Measurements from ENCODE around the gene DAPK3. TPM values are rescaled to one million over a fixed set of nuclear protein-coding genes. Genes with fewer than 3 reads are reported as not detected.
"Not testable (repeated sequence)": the region's sequence is repeated elsewhere in the genome, so short reads cannot be mapped to it uniquely, and the experiment has no call there.

DAPK3 gene
- total RNA-seq, 1 donor from 2014 or later, result 69.0 TPM

GRCh38 chr19:3981736-3982681 lies 11.1 kb upstream of the DAPK3 start:
- DNase-seq (ENCODE audit: low spot score), result no peak
- no peak for ATAC-seq
- intact Hi-C loops (cut with DNase I), result loop anchor here (10.0 kb wide), 1 partner anchor 223 kb away; no protein-coding TSS in a partner anchor

- intact Hi-C loops (cut with DNase I), result loop anchor here (10.0 kb wide), 1 partner anchor 223 kb away; no protein-coding TSS in a partner anchor
Observed at GRCh38 chr19:3981373-3981735, 10.5 kb upstream of the DAPK3 start.

DNA sequence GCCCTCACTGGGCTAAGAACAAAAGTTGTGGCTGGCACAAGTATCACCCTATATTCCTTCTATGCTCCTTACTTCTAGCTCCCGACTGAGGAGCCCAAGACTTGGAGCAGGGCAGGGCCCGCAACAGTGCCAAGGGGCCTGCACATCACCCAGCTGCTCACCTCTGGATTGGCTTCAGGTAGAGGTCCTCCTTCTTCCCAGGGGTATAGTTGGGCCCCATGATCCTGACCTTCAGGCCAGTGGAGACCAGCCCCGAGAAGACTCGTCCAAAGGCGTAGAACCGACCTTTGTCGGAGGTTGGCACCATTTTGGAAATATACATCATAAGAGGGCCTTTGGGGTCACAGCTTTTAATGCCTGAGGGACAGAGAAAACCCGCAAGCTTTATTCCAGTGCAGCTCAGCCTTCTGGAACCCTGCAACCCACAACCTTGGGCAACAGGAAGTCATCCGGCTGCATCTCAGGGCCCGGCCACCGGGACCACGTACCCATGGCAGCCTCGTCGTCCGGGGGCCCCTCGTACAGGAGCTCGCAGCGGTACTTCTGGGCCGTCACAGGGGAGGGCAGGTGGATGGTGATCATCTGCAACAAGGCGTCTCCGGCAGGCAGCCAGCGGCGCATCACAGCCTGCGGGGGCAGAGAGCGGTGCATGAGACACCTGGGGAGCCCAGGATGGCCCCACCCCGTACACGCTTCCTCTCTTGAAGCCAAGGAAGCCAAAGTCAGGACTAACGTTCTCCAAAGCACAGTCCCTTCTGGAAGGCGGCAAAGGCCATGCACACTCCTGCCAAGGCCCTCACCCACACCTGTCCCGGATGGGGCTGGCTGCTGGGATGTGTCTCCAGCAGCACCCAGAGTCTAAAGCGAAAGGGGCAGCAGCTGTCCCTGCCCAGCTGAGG lies 9.7 kb upstream of the DAPK3 start:
- DNase-seq (ENCODE audit: low spot score) (no peak), ATAC-seq (no peak)
- intact Hi-C loops (cut with DNase I), result loop anchor here (10.0 kb wide), 1 partner anchor 224 kb away; no protein-coding TSS in a partner anchor

More at GRCh38 chr19:3981373-3981735, 10.5 kb upstream of the DAPK3 start:
- no peak for DNase-seq (ENCODE audit: low spot score)
- no peak for ATAC-seq

GRCh38 chr19:3979674-3980352 lies 8.9 kb upstream of the DAPK3 start:
- no peak for ATAC-seq
- intact Hi-C loops (cut with DNase I), result loop anchor here (10.0 kb wide), 1 partner anchor 225 kb away; no protein-coding TSS in a partner anchor
- no peak for DNase-seq (ENCODE audit: low spot score)

- no peak for DNase-seq (ENCODE audit: low spot score)
- intact Hi-C loops (cut with DNase I), result no loop called here
- no peak for ATAC-seq
Observed at GRCh38 chr19:3979289-3979673, 8.4 kb upstream of the DAPK3 start.

DNA sequence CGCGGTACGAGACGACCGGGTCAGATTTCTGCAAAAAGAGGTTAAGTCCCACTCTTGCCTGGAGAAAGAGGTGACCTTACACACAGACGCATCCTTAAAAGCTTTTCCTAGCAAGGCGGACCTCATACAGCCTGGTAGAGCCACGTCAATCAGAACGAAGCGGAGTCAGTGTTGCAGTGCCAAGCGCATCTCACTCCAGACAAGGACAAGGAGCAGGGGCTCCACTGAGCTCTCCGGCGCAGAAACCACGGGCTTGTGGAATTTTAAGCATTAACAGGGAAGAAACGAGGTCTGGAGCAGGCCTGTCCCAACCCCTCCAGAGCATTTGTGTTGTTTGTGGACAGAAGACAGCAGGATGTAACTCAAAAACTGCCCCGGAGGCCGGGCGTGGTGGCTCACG lies 7.2 kb upstream of the DAPK3 start:
- DNase-seq (ENCODE audit: low spot score), result no peak
- intact Hi-C loops (cut with DNase I), result no loop called here
- no peak for ATAC-seq

DNA sequence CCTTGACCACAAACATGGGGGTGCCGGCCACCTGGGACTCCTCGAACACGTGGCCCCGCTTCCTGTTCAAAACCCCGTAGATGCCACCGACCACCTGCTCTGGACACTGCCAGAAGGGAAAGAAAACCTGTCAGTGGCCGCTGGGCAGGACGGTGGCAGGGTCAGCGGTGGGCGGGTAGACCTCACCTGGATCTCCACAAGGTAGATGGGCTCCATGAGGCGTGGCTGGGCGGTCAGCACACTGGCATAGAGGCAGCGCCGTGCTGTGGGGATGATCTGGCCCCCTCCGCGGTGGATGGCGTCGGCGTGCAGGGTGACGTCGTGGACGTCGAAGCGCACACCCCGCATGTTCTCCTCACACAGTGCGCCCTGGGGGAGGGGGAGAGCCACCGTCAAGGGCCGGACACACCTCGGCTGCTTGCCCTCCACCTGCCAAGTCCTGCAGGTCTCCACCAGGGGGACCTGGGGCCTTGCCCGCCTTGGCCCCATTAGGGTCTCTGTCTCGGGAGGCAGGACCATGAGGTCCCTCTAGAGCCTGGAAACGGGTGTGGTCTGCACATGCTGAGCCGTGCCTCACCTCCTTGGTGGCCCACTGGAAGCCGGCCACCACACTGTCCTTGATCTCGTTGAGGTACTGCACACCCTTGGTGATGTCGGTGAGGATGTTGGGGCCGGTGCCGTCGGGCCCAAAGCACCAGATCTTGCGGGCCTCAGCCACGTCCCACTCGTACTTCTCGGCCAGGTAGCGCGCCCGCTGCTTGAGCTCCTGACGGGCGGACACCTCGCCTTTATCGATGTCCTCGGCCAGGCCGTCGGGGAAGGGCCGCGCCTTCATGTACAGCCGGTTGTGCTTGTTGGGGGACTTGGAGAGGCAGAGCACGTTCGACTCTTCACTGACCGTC lies 6.6 kb upstream of the DAPK3 start:
- intact Hi-C loops (cut with DNase I), result no loop called here
- ATAC-seq (peak; percentile 9), DNase-seq (ENCODE audit: low spot score) (no peak)

GRCh38 chr19:3976495-3977241 lies 5.8 kb upstream of the DAPK3 start:
- intact Hi-C loops (cut with DNase I), result no loop called here
- DNase-seq (ENCODE audit: low spot score) (no peak), ATAC-seq (no peak)

DNA sequence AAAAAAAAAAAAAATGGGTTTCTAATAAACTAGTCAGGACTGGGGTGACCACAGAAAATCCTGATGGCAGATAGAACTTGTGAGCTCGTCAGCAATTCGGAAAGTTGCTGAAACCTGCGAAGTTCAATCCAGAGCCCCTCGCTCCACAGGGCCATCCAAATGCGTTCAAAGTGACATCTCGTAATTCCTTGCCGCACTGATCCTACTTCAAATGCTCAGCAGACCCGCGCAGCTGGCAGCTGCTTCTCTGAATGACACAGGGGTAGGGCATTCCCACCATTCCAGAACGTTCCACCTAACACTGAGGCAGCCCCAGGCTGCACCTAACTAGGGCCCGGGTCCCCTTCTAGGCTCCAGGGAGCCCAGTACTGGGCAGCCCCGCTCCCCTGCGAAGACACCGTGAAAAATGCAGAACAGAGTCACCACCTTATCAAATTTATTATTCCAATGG lies 4.8 kb upstream of the DAPK3 start:
- intact Hi-C loops (cut with DNase I), result no loop called here
- no peak for ATAC-seq
- no peak for DNase-seq (ENCODE audit: low spot score)

DNA sequence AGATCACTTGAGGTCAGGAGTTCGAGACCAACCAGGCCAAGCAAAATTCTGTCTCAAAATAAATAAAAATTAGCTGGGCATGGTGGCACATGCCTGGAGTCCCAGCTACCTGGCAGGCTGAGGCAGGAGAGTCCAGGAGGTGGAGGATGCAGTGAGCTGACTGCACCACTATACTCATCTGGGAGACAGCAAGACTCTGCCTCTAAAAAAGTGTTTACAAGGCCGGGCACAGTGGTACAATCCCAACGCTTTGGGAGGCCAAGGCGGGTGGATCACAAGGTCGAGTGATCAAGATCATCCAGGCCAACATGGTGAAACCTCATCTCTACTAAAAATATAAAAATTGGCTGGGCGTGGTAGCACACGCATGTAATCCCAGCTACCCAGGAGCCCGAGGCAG lies 4.2 kb upstream of the DAPK3 start:
- intact Hi-C loops (cut with DNase I), result no loop called here
- ATAC-seq (no peak), DNase-seq (ENCODE audit: low spot score) (no peak)

- DNase-seq (ENCODE audit: low spot score) (no peak), ATAC-seq (no peak)
- intact Hi-C loops (cut with DNase I), result no loop called here
Observed at GRCh38 chr19:3970313-3970807, 539 bp downstream of the DAPK3 start.

GRCh38 chr19:3969435-3970312 lies 1.2 kb downstream of the DAPK3 start:
- ATAC-seq (no peak), DNase-seq (ENCODE audit: low spot score) (no peak)
- intact Hi-C loops (cut with DNase I), result no loop called here

DNA sequence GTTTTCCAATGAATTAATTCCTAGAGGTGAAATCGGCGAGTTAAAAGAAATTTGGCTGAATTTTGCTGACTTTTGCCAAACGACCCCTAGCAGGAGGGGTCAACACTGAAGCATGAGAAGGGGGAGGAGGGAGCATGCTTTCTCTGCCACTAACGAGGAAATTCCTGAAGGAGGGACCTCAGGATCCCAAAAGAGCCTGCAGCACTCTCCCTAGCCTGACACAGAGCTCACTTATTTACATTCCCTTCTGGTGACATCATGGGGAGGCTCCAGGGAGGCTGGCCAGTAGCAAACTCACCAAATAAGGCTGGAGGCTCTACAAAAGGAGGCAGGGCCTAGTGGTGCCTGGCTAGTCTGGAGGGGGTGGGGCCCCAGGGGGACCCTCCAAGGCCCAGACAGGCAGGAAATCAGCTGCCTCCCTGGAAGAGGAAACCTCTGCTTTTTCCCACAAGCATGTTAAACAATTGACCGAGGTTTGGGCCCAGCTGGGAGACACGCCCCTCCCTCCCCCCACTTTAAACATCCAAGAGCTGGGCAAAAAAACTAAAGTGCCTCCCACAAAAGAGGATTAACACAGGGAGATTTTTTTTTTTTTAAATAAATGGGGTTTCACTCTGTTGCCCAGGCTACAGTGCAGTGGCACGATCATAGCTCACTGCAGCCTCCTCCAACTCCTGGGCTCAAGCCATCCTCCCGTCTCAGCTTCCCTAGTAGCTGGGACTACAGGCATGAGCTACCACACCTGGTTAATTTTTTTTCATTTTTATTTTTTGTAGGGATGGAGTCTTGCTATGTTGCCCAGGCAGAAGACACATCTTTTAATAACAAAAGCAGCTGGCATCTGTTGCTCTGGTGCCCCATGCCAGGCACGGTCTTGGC lies 2.1 kb downstream of the DAPK3 start:
- DNase-seq (ENCODE audit: low spot score), result peak; percentile 87
- intact Hi-C loops (cut with DNase I), result no loop called here
- peak; percentile 91 for ATAC-seq

DNA sequence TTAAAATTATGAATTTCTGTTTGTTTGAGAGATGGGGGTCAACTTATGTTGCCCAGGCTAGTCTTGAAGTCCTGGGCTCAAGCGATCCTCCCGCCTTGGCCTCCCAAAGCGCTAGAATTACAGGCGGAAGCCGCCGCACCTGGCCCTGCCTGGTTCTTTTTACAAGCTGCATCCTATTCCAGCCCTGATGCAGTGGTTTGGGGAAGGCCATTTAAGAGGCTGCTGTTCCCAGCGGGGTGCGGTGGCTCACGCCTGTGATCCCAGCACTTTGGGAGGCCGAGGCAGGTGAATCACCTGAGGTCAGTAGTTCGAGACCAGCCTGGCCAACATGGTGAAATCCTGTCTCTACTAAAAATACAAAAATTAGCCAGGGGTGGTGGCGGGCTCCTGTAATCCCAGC lies 2.9 kb downstream of the DAPK3 start:
- not testable (repeated sequence) for DNase-seq (ENCODE audit: low spot score)

More for the DNA sequence above, 2.9 kb downstream of the DAPK3 start:
- intact Hi-C loops (cut with DNase I); ATAC-seq: not testable (repeated sequence)

Measured in sciatic nerve (tissue), 2 donors.